AG09319 (cell line): ENCODE data around the gene IP6K2.

Experiments
- DNase-seq: peaks from one replicate; pipeline ENCODE4 v3.0.0-alpha.2; 2010; ENCODE audit warnings: low read depth; ENCODE audit errors: extremely low read depth
- TF ChIP-seq, protein P1 (sequence below): IDR thresholded peaks from 2 replicates; pipeline ENCODE4 v1.5.1; 2011; ENCODE audit warnings: low read depth, mild to moderate bottlenecking, inconsistent platforms, low read length, moderate library complexity

The IP6K2 gene

DNA sequence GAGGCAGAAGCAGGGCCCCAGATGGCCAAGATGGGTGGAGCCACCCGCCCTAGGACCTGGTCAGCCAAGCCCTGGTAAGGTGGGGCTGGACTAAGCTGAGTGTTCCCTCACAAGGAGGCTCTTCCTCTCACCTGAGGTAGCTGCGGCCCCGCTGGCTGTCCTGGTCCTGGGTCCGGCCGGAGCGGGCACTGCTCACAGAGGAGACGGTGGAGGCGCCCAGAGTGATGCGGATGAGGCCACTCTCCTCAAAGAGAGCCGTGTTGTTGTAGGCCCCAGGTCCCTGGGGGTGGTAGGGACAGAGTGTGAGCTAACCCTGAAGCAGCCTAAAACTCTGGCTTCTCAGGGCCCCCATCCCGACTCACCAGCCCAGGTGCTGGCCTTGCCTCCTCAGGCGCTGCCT is 74.4 kb downstream of the IP6K2 start:
- TF ChIP-seq, protein P1, sequence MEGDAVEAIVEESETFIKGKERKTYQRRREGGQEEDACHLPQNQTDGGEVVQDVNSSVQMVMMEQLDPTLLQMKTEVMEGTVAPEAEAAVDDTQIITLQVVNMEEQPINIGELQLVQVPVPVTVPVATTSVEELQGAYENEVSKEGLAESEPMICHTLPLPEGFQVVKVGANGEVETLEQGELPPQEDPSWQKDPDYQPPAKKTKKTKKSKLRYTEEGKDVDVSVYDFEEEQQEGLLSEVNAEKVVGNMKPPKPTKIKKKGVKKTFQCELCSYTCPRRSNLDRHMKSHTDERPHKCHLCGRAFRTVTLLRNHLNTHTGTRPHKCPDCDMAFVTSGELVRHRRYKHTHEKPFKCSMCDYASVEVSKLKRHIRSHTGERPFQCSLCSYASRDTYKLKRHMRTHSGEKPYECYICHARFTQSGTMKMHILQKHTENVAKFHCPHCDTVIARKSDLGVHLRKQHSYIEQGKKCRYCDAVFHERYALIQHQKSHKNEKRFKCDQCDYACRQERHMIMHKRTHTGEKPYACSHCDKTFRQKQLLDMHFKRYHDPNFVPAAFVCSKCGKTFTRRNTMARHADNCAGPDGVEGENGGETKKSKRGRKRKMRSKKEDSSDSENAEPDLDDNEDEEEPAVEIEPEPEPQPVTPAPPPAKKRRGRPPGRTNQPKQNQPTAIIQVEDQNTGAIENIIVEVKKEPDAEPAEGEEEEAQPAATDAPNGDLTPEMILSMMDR, result no peak
- no peak for DNase-seq

DNA sequence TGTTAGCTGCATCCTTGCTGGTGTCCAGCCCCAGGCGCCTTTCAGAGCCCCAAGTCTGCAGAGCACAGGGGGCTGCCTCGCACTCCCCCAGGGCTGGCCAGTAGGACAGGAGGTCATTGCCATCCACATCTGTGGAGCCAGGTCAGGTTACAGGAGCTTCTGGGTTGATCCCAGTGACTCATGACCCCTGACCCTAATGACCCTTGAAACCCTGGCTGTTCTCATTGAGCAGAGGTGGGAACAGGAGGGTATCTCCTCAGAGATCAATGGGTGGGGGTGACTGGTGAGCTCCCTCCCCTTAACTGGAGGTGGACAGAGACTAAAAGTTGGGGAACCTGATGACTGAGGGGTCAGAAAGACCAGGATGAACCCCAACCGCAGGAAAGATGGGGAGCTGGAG is 75.6 kb downstream of the IP6K2 start:
- TF ChIP-seq, protein P1, result no peak
- no peak for DNase-seq

GRCh38 chr3:48639944-48640606 is 76.9 kb downstream of the IP6K2 start:
- DNase-seq, result no peak
- TF ChIP-seq, protein P1, result no peak
